GM21528 (cell line): Measurements from ENCODE around the gene MRPL36.

Source experiments
- ATAC-seq: cut with Tn5 transposase; IDR thresholded peaks from one replicate; pipeline ENCODE4 v1.9.1; 2021; ENCODE audit warnings: mild to moderate bottlenecking, moderate library complexity; ENCODE audit not compliant: unreplicated experiment, low FRiP score

MRPL36 gene

GRCh38 chr5:1832511-1833250 is 33.0 kb upstream of the MRPL36 start:
- no peak for ATAC-seq

GRCh38 chr5:1831677-1832313 is 32.2 kb upstream of the MRPL36 start:
- no peak for ATAC-seq

- ATAC-seq, result no peak
Observed at GRCh38 chr5:1831257-1831656, 31.6 kb upstream of the MRPL36 start.

GRCh38 chr5:1830571-1831228 is 31.1 kb upstream of the MRPL36 start:
- ATAC-seq, result no peak

- no peak for ATAC-seq
Observed at GRCh38 chr5:1827886-1828397, 28.3 kb upstream of the MRPL36 start.

- ATAC-seq, result no peak
Observed at GRCh38 chr5:1827025-1827885, 27.6 kb upstream of the MRPL36 start.

- ATAC-seq, result no peak
Observed at GRCh38 chr5:1826235-1826980, 26.8 kb upstream of the MRPL36 start.

GRCh38 chr5:1824903-1825841 is 25.5 kb upstream of the MRPL36 start:
- no peak for ATAC-seq

- no peak for ATAC-seq
Observed at GRCh38 chr5:1824109-1824821, 24.6 kb upstream of the MRPL36 start.

- ATAC-seq, result no peak
Observed at GRCh38 chr5:1823381-1824034, 23.9 kb upstream of the MRPL36 start.

GRCh38 chr5:1821862-1822261 is 22.2 kb upstream of the MRPL36 start:
- ATAC-seq, result no peak

- no peak for ATAC-seq
Observed at GRCh38 chr5:1820926-1821325, 21.3 kb upstream of the MRPL36 start.

- no peak for ATAC-seq
Observed at GRCh38 chr5:1820381-1820780, 20.7 kb upstream of the MRPL36 start.

- ATAC-seq, result no peak
Observed at GRCh38 chr5:1819458-1819857, 19.8 kb upstream of the MRPL36 start.

- ATAC-seq, result no peak
Observed at GRCh38 chr5:1818784-1819183, 19.1 kb upstream of the MRPL36 start.

GRCh38 chr5:1817261-1818043 is 17.8 kb upstream of the MRPL36 start:
- no peak for ATAC-seq
